Gastrocnemius medialis (tissue), 4 donors: ENCODE data around the gene LSS.

ENCODE experiments used
- POLR2A ChIP-seq, 2 donors: fragments of 450-650 bp; IDR thresholded peaks; one replicate each; pipeline ENCODE4 v1.6.1; 2017; ENCODE audit warnings: antibody characterized with exemption in 2 of 2, mild to moderate bottlenecking in 2 of 2, moderate library complexity in 2 of 2
- TF ChIP-seq, protein P1 (sequence below), 5 experiments: fragments of 450-650 bp in 3 of 5; fragments of 200-600 bp in 2 of 5; sonication (generic) in 2 of 5; IDR thresholded peaks in 4 of 5; conservative IDR thresholded peaks in 1 of 5; 1 replicate in 4 of 5; 2 replicates in 1 of 5; pipeline ENCODE4 v1.5.1; 2016 to 2019; ENCODE audit warnings: antibody characterized with exemption in 5 of 5, mild to moderate bottlenecking in 3 of 5, moderate library complexity in 3 of 5

DNA sequence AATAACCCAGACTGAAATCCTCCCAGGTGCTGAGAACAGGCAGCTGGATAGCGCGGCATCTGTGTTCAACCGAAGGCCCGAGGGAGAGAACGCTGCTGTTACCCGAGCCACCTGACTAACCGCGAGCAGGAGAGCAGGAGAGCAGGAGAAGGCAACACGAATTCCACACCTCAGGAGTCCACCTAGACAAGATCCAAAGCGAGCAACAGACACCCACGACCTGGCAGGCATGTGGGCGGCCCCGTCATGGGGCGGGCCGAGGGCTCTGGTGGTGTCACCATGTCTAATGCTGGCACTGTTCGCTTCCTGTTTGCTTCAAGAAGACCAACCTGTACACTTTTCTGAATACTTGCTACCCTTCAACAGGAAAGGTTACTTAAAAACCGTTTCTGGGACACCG lies 23.4 kb downstream of the LSS start:
- TF ChIP-seq POLR2A (IDR thresholded peaks at IDR 0.05): no peak
- TF ChIP-seq, protein P1, sequence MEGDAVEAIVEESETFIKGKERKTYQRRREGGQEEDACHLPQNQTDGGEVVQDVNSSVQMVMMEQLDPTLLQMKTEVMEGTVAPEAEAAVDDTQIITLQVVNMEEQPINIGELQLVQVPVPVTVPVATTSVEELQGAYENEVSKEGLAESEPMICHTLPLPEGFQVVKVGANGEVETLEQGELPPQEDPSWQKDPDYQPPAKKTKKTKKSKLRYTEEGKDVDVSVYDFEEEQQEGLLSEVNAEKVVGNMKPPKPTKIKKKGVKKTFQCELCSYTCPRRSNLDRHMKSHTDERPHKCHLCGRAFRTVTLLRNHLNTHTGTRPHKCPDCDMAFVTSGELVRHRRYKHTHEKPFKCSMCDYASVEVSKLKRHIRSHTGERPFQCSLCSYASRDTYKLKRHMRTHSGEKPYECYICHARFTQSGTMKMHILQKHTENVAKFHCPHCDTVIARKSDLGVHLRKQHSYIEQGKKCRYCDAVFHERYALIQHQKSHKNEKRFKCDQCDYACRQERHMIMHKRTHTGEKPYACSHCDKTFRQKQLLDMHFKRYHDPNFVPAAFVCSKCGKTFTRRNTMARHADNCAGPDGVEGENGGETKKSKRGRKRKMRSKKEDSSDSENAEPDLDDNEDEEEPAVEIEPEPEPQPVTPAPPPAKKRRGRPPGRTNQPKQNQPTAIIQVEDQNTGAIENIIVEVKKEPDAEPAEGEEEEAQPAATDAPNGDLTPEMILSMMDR (IDR thresholded peaks at IDR 0.05 in 4 of 5, conservative IDR thresholded peaks at IDR 0.05 in 1 of 5): no peak
